K562 (cell line): ENCODE data around the gene GUCA1A. TPM values are rescaled to one million over a fixed set of nuclear protein-coding genes. Genes with fewer than 3 reads are reported as not detected.

Experiments used
- ARNT ChIP-seq, 2 experiments: fragments of 450-650 bp; IDR thresholded peaks; 2 replicates each; pipeline ENCODE4 v1.6.1; 2016; ENCODE audit warnings: mild to moderate bottlenecking in 1 of 2
- CBX1 ChIP-seq: sonication (generic); IDR thresholded peaks from 2 replicates; pipeline ENCODE4 v1.6.1; 2016; ENCODE audit warnings: antibody characterized with exemption, low read depth, mild to moderate bottlenecking
- DMBX1 ChIP-seq: fragments of 250-450 bp; sonication (Bioruptor Pico); IDR thresholded peaks from 2 replicates; pipeline ENCODE4 v1.8.0; 2022; ENCODE audit warnings: inconsistent platforms, mild to moderate bottlenecking, moderate library complexity, borderline replicate concordance
- POLR2A ChIP-seq: fragments of 450-650 bp; conservative IDR thresholded peaks from 2 replicates; pipeline ENCODE4 v1.6.1; 2016
- ZBTB9 ChIP-seq: fragments of 450-650 bp; formaldehyde crosslinking; IDR thresholded peaks from 2 replicates; pipeline ENCODE4 v1.4.0; 2020; ENCODE audit warnings: mild to moderate bottlenecking, moderate library complexity
- ZNF23 ChIP-seq: fragments of 250-450 bp; sonication (Bioruptor Pico); IDR thresholded peaks from 2 replicates; pipeline ENCODE4 v1.4.0; 2020; ENCODE audit warnings: mild to moderate bottlenecking
- ZNF277 ChIP-seq: fragments of 250-450 bp; sonication (Bioruptor Pico); IDR thresholded peaks from 2 replicates; pipeline ENCODE4 v1.8.0; 2022; ENCODE audit warnings: inconsistent platforms, mild to moderate bottlenecking, moderate library complexity, borderline replicate concordance
- ZNF592 ChIP-seq: fragments of 450-650 bp; IDR thresholded peaks from 2 replicates; pipeline ENCODE4 v1.6.1; 2017; ENCODE audit warnings: antibody characterized with exemption, mild to moderate bottlenecking
- polyA plus RNA-seq, 8 experiments: library from polyadenylated mRNA; depleted of rRNA in 4 of 8; stranded (reverse) in 5 of 8; unstranded in 3 of 8; fragments of >200 nt; fragmentation: Nextera tagmentation in 2 of 8; fragmentation: Illumina TruSeq in 1 of 8; extraction: Ambion mirVana in 2 of 8; extraction: Trizol in 1 of 8; gene quantifications; 2 replicates each; pipeline versions ENCODE4 v1.2.1 to v1.2.3, GENCODE V29; 2011 to 2014; ENCODE audit warnings: inconsistent platforms in 1 of 8, missing spikeins in 1 of 8
- total RNA-seq, 7 experiments: library from RNA; depleted of rRNA in 6 of 7; stranded (reverse); fragments of >200 nt in 6 of 7; fragmentation: Illumina TruSeq in 2 of 7; extraction: Trizol in 2 of 7; gene quantifications; 2 replicates each; pipeline versions ENCODE4 v1.2.1 to v1.2.3, GENCODE V29; 2011 to 2021; ENCODE audit warnings: low replicate concordance in 1 of 7

GUCA1A gene
- total and polyA plus RNA-seq, 9 of the 15 experiments (the other 6 are each of a cell fraction or from before 2014, with no cell fraction given): not detected

GRCh38 chr6:42162812-42163211, 10.4 kb upstream of the GUCA1A start (continued):
- TF ChIP-seq ZNF592 (no peak), ZBTB9 (no peak), ZNF23 (CRISPR knock-in tag) (no peak), CBX1 (no peak), DMBX1 (no peak), ZNF277 (CRISPR knock-in tag) (no peak), ARNT (IDR thresholded peaks at IDR 0.05) (no peak), POLR2A (no peak)
